Activated CD4-positive, alpha-beta T cell treated with anti-CD3 and anti-CD28 coated beads for 1 hour (primary cell): ENCODE data around the gene SAP30.

Source experiments
- DNase-seq: peaks from one replicate; pipeline ENCODE4 v3.0.0-alpha.2; 2020

SAP30 gene

GRCh38 chr4:173415885-173416653 is 45.3 kb downstream of the SAP30 start:
- DNase-seq, result no peak

- no peak for DNase-seq
Measured at GRCh38 chr4:173417833-173418232, 47.1 kb downstream of the SAP30 start.

GRCh38 chr4:173418639-173419038 is 47.9 kb downstream of the SAP30 start:
- no peak for DNase-seq

DNA sequence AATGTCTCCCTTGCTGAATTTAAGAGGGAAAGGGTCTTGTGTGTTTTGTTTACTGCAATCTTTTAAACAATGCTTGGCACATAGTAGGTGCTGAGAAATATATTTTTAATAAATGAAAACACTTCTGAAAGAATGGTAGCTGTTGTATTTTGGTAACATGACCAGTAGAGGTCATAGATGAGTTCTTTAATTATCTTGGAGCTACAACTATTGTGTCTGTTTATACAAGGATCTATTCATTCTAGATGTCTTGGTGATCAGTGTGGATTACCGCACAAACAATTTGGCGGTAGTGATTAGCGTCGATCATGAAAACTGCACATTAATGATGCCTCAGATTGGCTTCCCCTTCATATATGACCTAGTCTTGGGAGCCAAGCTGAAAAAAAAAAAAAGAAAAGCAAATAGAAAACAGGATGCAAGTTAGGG is 49.6 kb downstream of the SAP30 start:
- DNase-seq, result no peak

DNA sequence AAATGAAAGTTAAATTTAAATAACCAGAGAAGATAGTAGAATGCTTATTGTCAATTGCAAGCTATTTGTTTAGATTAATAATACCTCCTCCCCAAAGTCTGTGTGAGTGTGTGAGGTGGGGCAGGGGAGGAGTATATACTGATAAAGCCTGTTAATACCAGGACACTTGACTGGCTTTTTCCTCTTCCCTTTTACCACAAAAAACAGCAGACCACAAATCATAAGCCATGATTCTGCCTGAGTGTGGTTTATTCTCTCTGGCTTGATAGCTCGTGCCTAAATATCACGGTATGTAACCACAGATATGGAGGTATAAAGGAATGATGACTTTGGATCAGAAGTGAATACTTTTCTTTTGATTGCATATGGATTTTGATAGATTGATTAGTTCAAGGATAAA is 50.0 kb downstream of the SAP30 start:
- DNase-seq, result no peak

DNA sequence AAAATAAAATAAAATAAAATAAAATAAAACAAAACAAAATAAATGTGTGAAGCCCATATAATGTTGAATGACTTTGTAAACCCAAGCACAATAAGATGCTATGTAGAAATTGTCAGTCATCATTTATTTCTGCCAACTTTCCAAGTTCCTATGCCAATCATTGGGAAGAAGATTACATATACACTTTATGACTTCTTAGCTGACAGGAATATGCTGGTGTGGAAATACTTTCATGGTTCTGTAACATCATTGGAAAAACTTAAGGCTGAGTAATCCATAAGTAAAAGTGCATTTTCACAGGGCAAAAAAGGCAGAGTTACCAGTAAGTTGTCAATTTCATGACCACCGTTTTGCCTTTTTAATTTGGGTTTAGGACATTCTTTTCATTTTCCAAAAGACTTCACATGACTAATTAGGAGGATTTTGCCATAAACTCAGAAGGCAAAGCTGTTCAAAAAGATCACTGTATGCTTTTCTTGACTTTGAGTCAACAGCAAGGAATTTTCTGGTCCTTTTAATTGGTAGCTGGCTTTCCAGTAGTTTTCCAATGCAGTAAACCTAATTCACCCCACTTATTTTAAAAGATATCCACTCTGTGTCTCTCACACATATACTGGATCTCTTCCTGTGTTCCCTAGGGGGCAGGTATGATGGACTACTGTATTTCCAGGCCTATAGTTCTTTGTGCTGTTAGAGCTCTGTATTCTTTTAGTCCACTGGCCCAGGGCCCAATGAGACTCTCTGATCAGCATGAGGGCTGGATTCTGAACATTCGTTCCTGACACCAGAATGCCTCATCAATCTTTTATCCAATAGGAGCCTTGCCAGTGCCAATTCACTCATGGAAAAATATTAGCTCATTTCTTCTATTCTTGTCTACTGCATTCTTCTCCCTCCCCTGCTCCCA is 54.4 kb downstream of the SAP30 start:
- DNase-seq, result no peak

DNA sequence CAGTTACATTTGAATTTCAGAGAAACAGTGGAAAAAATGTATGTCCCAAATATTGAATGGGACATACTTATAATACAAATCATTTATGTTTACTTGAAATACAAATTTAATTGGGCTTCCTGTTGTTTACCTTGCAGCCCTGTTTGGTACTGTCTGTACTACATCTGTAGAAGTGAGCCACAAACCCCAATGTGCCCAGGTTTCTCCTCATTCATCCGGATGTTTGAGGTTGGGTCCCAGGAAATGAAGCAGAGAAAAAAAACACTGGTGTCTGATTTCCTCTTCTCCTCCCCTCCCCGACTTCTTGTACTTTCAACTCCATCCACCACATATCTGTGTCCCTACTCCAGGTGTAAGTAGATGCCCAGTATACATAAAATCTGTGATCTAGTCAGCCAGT is 55.3 kb downstream of the SAP30 start:
- DNase-seq, result no peak
